BE2C (cell line): ENCODE measurements around the gene C1QA.

ENCODE experiments used
- DNase-seq: peaks from one replicate; pipeline ENCODE4 v3.0.0-alpha.2; 2020
- H3K27me3 ChIP-seq: fragments of 250-450 bp; sonication (Bioruptor Pico); 2 replicates; pipeline ENCODE4 v1.5.1; 2020; ENCODE audit warnings: mild to moderate bottlenecking
- H3K36me3 ChIP-seq: fragments of 250-450 bp; sonication (Bioruptor Pico); 2 replicates; pipeline ENCODE4 v1.5.1; 2020; ENCODE audit warnings: mild to moderate bottlenecking
- H3K4me1 ChIP-seq: fragments of 250-450 bp; sonication (Bioruptor Pico); 2 replicates; pipeline ENCODE4 v1.5.1; 2020
- H3K4me3 ChIP-seq: 2 replicates; pipeline ENCODE4 v1.5.1; 2011; ENCODE audit warnings: low read depth, low read length
- H3K9me3 ChIP-seq: fragments of 250-450 bp; sonication (Bioruptor Pico); 2 replicates; pipeline ENCODE4 v1.5.1; 2020
- TF ChIP-seq, protein P1 (sequence below): IDR thresholded peaks from 2 replicates; pipeline ENCODE4 v1.5.1; 2012; ENCODE audit warnings: mild to moderate bottlenecking, low read depth, low read length

C1QA gene

DNA sequence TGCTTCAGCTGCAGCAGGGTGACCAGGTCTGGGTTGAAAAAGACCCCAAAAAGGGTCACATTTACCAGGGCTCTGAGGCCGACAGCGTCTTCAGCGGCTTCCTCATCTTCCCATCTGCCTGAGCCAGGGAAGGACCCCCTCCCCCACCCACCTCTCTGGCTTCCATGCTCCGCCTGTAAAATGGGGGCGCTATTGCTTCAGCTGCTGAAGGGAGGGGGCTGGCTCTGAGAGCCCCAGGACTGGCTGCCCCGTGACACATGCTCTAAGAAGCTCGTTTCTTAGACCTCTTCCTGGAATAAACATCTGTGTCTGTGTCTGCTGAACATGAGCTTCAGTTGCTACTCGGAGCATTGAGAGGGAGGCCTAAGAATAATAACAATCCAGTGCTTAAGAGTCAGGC, 2.9 kb downstream of the C1QA start:
- Histone ChIP-seq H3K4me3 (no peak overlapping the region), H3K36me3 (no peaks in the 10 kb centered on the region), H3K27me3 (no peaks in the 10 kb centered on the region), H3K9me3 (no peaks in the 10 kb centered on the region), H3K4me1 (no peaks in the 10 kb centered on the region)
- no peak for DNase-seq
- TF ChIP-seq, protein P1, sequence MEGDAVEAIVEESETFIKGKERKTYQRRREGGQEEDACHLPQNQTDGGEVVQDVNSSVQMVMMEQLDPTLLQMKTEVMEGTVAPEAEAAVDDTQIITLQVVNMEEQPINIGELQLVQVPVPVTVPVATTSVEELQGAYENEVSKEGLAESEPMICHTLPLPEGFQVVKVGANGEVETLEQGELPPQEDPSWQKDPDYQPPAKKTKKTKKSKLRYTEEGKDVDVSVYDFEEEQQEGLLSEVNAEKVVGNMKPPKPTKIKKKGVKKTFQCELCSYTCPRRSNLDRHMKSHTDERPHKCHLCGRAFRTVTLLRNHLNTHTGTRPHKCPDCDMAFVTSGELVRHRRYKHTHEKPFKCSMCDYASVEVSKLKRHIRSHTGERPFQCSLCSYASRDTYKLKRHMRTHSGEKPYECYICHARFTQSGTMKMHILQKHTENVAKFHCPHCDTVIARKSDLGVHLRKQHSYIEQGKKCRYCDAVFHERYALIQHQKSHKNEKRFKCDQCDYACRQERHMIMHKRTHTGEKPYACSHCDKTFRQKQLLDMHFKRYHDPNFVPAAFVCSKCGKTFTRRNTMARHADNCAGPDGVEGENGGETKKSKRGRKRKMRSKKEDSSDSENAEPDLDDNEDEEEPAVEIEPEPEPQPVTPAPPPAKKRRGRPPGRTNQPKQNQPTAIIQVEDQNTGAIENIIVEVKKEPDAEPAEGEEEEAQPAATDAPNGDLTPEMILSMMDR, result no peak

DNA sequence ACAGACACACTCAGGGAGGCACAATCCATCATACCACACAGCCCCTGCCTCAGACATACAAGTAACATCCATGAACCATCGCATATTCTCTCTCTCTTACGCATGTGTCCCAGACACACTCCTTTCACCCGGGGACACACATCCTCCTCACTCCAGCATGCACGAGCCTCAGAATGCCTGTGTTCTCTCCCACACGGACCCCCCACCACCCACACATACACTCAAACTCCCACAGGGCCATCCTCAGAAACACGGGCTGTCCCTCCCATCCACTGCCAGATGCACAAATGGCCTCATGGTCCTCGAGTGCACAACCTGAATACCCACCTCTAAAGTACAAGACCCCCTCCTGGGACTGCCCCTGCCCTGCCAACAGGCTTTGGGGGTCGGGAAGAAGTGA, 4.8 kb downstream of the C1QA start:
- no peaks in the 10 kb centered on the region for H3K4me1 ChIP-seq
- no peaks in the 10 kb centered on the region for H3K36me3 ChIP-seq

DNA sequence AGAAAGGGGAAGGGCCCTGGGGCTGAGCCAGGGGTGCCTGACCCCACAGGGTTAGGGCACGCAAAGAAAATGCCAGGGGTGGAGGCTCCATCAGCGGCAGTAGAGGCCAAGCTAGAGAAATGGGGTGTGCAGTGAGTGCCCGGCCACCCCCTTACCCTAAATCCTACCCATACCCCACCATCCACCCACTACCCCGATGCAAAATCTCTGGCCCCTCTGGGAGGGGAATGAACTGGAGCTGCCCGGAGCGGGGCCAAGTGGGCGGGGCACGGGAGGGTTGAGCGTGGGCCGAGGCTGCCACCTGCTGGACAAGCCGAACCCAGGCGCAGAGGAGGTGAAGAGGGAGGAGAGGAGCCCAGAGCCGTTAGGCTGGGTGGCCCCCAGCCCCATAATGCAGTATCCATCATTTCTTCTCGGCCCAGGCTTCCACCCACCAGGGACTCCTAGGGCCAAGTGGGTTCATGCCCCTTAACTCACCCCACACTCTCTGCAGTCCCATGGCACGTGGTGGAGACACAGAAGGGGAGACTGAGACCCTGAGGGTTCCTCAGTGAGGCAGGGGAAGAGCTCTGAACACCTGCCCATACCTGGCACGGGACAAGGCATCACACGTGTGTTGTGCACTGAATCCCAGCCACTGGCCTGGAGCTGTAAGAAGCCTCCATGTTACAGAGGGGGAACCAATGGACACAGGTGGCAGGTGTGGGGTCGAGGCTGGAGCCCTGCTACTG, 5.6 kb downstream of the C1QA start:
- peak; percentile 75 for DNase-seq
- H3K36me3 ChIP-seq, result no peaks in the 10 kb centered on the region
- H3K9me3 ChIP-seq, result no peaks in the 10 kb centered on the region
- TF ChIP-seq, protein P1, result peak; percentile 70
- H3K4me3 ChIP-seq, result no peak overlapping the region
- no peaks in the 10 kb centered on the region for H3K4me1 ChIP-seq
- H3K27me3 ChIP-seq, result no peaks in the 10 kb centered on the region

More for the DNA sequence above, 4.8 kb downstream of the C1QA start:
- DNase-seq, result no peak
- no peak overlapping the region for H3K4me3 ChIP-seq
- TF ChIP-seq, protein P1, result no peak
- no peaks in the 10 kb centered on the region for H3K27me3 ChIP-seq
- no peaks in the 10 kb centered on the region for H3K9me3 ChIP-seq

DNA sequence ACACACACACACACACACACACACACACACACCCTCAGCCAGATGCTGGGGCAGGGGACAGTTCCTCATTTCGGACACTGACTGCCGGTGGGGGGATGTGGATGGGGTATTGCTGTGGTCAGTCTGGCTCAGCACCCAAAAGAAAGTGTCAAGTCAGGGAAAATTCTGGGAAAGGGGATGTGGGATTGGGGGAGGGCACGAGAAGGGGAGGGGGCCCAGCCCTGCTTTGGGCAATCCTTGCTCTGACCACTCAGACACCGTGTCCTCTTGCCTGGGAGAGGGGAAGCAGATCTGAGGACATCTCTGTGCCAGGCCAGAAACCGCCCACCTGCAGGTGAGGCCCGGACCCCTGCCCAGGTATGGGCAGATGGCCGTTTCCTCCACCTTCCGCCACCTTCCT, 7.0 kb downstream of the C1QA start, which contains the start of gene C1QC:
C1QC (plus strand) TSS at position 253 of the 400 bp plus-strand sequence. CDS start 391 bp downstream, outside the sequence.
- no peaks in the 10 kb centered on the region for H3K4me1 ChIP-seq
- H3K36me3 ChIP-seq, result no peaks in the 10 kb centered on the region
- no peak within 1 kb of the TSS for H3K4me3 ChIP-seq
- no peaks in the 10 kb centered on the region for H3K9me3 ChIP-seq
- no peak for DNase-seq
- H3K27me3 ChIP-seq, result no peaks in the 10 kb centered on the region
- TF ChIP-seq, protein P1, result no peak

DNA sequence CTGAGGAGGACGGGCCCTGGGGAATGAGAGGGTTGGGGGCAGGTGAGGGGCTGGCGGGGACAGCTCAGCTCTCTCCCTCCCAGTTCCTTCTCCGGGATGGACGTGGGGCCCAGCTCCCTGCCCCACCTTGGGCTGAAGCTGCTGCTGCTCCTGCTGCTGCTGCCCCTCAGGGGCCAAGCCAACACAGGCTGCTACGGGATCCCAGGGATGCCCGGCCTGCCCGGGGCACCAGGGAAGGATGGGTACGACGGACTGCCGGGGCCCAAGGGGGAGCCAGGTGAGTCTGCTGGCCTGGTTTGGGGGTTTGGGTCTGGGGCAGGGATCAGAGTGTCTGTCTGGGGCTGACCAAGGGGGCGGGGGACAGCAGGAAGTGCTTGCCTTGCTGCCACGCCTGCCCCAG, 7.5 kb downstream of the C1QA start:
- H3K4me3 ChIP-seq, result no peak overlapping the region
- no peaks in the 10 kb centered on the region for H3K4me1 ChIP-seq
- no peaks in the 10 kb centered on the region for H3K9me3 ChIP-seq
- TF ChIP-seq, protein P1, result no peak
- H3K27me3 ChIP-seq, result no peaks in the 10 kb centered on the region
- DNase-seq, result no peak
- H3K36me3 ChIP-seq, result no peaks in the 10 kb centered on the region

DNA sequence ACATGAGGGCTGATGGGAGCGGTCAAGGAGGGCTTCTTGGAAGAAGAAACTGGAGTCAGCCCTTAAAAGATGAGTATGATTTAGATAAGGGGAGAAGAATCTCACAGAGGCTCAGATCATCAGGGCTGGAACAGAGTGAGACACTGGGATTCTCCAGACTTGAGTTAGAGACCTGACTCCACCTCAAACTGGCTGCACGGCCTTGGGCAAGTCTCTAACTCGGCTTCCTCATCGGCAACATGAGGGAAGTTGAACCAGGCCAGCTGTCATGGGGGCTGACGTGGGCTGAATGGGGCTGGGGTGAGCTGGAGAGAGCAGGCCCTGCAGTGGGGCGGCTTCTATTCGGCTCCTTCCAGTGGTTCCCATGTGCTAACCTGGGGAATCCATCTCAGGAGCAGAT, 9.5 kb downstream of the C1QA start:
- DNase-seq, result no peak
- H3K36me3 ChIP-seq, result no peaks in the 10 kb centered on the region
- H3K9me3 ChIP-seq, result no peaks in the 10 kb centered on the region
- TF ChIP-seq, protein P1, result no peak
- no peak overlapping the region for H3K4me3 ChIP-seq
- H3K4me1 ChIP-seq, result no peaks in the 10 kb centered on the region
- no peaks in the 10 kb centered on the region for H3K27me3 ChIP-seq
